ENCODE measurements around the gene GCM1.

Gene GCM1

GRCh38 chr6:53151676-53152075 lies 3.0 kb upstream of the GCM1 start:
- DNase-seq (ENCODE audit: low read depth), result no peak

GRCh38 chr6:53144802-53145201 lies 3.8 kb downstream of the GCM1 start:
- DNase-seq (ENCODE audit: low read depth), result no peak

- DNase-seq (ENCODE audit: low read depth), result no peak
Measured at GRCh38 chr6:53143710-53144109, 4.9 kb downstream of the GCM1 start.

GRCh38 chr6:53142810-53143209 lies 5.8 kb downstream of the GCM1 start:
- DNase-seq (ENCODE audit: low read depth), result no peak

GRCh38 chr6:53139841-53140413 lies 8.7 kb downstream of the GCM1 start:
- DNase-seq (ENCODE audit: low read depth), result no peak

GRCh38 chr6:53136000-53136609 lies 12.5 kb downstream of the GCM1 start:
- no peak for DNase-seq (ENCODE audit: low read depth)

- no peak for DNase-seq (ENCODE audit: low read depth)
Measured at GRCh38 chr6:53134601-53135235, 13.9 kb downstream of the GCM1 start.

- no peak for DNase-seq (ENCODE audit: low read depth)
Measured at GRCh38 chr6:53133961-53134360, 14.7 kb downstream of the GCM1 start.

GRCh38 chr6:53130569-53131290 lies 17.9 kb downstream of the GCM1 start:
- DNase-seq (ENCODE audit: low read depth), result no peak

- no peak for DNase-seq (ENCODE audit: low read depth)
Measured at GRCh38 chr6:53128842-53129241, 19.8 kb downstream of the GCM1 start.

GRCh38 chr6:53125276-53125675 lies 23.4 kb downstream of the GCM1 start:
- DNase-seq (ENCODE audit: low read depth), result no peak

- no peak for DNase-seq (ENCODE audit: low read depth)
Measured at GRCh38 chr6:53124131-53124800, 24.4 kb downstream of the GCM1 start.

GRCh38 chr6:53119772-53120409 lies 28.8 kb downstream of the GCM1 start:
- no peak for DNase-seq (ENCODE audit: low read depth)

- DNase-seq (ENCODE audit: low read depth), result no peak
Measured at GRCh38 chr6:53119349-53119748, 29.3 kb downstream of the GCM1 start.

- DNase-seq (ENCODE audit: low read depth), result no peak
Measured at GRCh38 chr6:53115741-53116140, 32.9 kb downstream of the GCM1 start.

- no peak for DNase-seq (ENCODE audit: low read depth)
Measured at GRCh38 chr6:53115113-53115512, 33.5 kb downstream of the GCM1 start.

GRCh38 chr6:53113742-53114141 lies 34.9 kb downstream of the GCM1 start:
- DNase-seq (ENCODE audit: low read depth), result no peak

- DNase-seq (ENCODE audit: low read depth), result no peak
Measured at GRCh38 chr6:53112871-53113270, 35.8 kb downstream of the GCM1 start.

- DNase-seq (ENCODE audit: low read depth), result no peak
Measured at GRCh38 chr6:53112404-53112803, 36.2 kb downstream of the GCM1 start.

- no peak for DNase-seq (ENCODE audit: low read depth)
Measured at GRCh38 chr6:53111865-53112264, 36.8 kb downstream of the GCM1 start.

- DNase-seq (ENCODE audit: low read depth), result no peak
Measured at GRCh38 chr6:53109612-53110011, 39.0 kb downstream of the GCM1 start.

- no peak for DNase-seq (ENCODE audit: low read depth)
Measured at GRCh38 chr6:53107091-53107490, 41.5 kb downstream of the GCM1 start.

Data from HS-27A (cell line).